Measurements from ENCODE around the gene ANO9.
"Not testable (repeated sequence)": the region's sequence is repeated elsewhere in the genome, so short reads cannot be mapped to it uniquely, and the experiment has no call there.

The ANO9 gene

GRCh38 chr11:413120-414081, 28.4 kb downstream of the ANO9 start:
- DNase-seq = no peak

DNA sequence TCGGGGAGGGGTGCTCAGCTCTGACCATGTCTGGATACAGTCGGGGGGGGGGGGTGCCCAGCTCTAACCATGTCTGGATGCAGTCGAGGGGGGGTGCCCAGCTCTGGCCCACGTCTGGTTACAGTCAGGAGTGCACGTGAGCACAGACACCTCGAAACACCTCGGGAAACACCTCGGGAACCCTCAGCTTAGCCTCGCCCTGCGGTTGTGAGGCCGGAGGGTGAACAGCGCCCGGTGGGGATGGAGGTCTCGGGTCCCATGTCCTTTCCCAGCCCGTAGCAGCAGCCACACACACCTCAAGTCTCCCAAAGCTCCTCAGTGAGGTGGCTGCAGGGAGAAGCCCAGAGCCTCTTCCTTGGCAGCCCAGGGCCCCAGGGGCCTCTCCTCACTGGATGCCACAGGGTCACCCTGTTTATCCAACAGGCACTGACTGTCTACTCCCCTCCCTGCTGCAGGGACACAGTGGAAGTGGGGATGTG, 29.1 kb downstream of the ANO9 start:
- DNase-seq = no peak

DNA sequence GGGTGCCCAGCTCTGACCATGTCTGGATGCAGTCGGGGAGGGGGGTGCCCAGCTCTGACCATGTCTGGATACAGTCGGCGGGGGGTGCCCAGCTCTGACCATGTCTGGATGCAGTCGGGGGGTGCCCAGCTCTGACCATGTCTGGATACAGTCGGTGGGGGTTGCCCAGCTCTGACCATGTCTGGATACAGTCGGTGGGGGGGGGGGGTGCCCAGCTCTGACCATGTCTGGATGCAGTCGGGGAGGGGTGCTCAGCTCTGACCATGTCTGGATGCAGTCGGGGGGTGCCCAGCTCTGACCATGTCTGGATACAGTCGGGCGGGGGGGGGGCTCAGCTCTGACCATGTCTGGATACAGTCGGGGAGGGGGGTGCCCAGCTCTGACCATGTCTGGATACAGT, 30.3 kb downstream of the ANO9 start:
- DNase-seq = not testable (repeated sequence)

GRCh38 chr11:410711-411110, 31.1 kb downstream of the ANO9 start:
- not testable (repeated sequence) for DNase-seq

DNA sequence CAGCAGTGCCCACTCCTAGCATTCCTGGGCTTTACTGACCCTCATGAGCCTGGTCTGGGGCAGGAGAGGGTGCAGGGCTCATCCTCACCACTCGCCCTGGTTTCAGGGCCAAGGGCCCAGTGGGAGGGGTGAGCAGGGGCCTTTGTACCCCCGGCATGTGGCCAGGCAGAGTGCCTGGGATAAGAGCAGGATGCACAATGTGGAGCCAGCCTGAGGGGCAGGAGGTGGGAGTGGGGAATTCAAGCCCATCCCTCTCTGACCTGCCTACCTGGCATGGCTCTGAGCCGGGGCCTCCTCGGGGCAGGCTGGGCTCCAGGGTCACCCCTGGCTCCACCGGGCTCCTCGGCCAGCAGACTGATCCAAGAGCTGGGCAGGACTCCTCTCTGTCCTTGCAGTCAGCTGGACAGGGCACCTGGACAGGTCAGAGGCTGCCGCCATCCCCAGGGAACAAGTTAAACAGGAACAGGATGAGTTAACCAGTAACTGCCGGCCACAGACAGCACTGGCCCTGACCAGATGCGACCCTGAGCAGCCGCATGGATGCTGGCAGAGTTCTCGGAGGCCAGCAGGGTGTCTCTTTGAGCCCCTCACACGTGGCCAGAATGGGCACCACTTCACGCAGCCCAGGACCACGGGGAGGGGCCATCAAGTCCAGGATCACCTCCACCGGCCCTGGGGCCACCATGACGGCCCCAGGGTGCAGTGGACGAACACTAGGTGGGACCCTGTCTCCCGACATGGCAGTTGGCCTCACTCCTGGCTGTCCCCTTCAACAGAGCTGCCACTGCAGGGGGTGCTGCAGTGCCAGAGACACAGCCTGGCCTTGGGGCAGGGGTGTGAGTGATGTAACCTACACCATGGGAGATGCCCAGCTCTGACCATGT, 32.0 kb downstream of the ANO9 start:
- DNase-seq = no peak

- no peak for DNase-seq
These were observed 32.7 kb downstream of the ANO9 start for GRCh38 chr11:409008-409599.

DNA sequence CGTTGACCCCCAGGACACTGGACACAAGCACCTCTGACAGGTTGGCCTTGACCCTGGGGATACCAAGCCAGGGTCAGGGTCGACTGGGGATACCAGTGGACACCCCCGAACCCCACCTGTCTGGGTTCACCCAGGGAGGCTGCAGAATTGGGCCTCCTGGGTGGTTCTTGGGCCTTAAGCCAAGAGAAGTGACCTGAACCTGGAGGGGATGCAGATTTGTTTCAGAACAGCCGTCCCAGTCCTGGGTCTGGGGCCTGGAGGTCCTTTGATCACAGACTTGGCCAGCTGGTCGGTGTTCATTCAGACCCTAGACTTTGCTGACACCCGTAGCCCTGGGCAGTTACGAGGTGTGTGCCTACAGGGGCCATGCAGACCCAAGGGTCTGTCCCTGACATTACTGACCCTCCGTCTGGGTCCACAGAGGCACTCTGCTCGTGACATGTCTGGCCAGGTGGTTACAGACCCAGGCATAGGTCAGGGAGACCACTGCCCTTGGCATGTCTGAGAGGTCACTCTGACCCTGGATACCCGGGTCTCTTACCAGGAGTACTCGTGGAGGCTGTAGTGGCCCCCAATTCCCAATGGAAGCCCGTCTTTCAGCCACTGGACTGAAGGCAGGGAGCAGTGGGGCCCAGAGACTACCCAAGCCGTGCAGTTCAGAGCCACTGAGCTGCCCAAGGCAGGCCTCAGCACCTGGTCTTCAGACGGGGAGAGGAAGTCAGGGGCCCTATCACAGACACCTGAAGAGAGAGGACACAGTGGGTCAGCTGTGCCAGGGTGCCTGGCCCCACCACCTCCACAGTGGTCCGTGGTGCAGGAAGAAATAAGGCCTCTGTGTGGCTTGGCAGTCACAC, 33.4 kb downstream of the ANO9 start:
- no peak for DNase-seq

DNA sequence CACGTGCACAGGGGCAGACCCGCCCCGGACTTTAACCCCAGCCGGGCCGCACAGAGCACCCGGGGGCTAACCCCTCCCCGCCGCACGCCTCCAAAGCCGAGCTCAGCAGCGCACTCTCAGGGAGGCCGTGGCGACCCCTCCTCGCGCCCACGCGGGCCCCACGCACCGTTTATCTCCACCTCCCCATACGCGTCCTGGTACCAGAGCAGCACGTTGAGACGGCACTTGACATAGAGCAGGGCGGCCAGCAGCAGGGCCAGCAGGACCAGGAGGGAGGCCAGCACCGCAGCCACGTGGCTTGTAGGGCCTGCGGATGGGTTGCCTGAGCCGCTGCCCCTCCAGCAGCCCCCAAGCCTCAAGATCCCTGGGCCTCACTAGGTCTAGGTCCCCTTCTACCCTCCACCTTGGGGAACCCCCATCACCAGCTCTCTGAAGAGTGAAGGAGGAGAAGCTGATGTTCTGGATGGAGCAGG, 34.1 kb downstream of the ANO9 start:
- no peak for DNase-seq

GRCh38 chr11:406796-407650, 34.8 kb downstream of the ANO9 start:
- no peak for DNase-seq

GRCh38 chr11:405954-406795, 35.6 kb downstream of the ANO9 start:
- DNase-seq = no peak

DNA sequence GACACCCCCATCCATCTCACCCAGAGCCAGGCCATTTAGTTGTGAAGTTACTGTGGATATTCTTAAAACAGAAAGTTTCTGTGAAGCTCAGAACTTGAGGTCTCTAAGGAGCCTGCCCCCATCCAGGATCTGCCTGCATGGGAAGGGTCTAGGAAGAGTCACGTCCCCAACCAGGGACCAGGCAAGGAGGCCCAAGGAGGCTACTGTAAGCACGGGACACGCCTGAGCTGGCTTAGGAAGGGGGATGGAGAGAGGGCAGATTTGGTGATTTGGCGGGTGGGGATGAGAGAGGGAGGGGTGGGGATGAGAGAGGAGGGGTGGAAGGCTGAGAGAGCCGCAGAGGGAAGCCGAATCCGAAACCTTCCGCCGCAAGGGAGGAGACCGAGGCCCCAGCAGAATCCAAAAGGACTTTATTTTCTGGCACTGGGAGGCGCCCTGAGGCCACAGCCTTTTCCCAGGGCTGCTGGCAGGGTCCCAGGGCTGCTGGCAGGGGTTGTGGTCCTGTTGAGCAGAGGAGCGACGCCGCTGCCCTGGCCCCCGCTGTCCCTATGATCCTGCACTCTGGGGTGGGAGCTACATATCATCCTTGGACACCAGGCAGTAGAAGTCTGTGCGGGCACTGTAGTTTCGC, 36.4 kb downstream of the ANO9 start:
- no peak for DNase-seq

DNA sequence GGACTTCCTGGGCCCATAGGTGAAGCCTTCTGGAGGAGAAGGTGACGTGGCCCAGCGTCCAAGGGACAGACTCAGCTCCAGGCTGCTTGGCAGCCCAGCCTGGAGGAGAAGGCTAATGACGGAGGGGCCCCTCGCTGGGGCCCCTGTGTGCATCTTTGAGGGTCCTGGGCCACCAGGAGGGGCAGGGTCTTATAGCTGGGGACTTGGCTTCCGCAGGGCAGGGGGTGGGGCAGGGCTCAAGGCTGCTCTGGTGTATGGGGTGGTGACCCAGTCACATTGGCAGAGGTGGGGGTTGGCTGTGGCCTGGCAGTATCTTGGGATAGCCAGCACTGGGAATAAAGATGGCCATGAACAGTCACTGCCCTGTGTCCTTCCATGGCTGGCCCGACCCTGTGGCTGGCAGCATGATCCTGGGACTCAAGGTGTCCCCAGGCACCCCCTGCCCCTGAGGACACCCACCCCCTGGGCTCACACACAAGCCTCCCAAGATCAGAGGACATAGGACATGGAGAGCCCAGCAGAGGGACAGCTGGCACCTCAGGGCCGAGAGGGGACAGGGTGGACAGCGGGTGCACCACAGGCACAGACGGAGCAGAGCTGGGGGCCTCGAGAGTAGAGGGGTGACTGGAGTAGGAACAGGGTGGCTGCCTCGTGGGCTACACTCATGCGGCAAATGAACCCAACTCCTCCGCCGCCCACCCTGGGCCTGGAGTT, 37.1 kb downstream of the ANO9 start:
- no peak for DNase-seq

- no peak for DNase-seq
These were observed 37.9 kb downstream of the ANO9 start for GRCh38 chr11:403761-404431.

- DNase-seq = no peak
These were observed 38.6 kb downstream of the ANO9 start for GRCh38 chr11:403021-403760.

- DNase-seq = not testable (repeated sequence)
These were observed 40.6 kb downstream of the ANO9 start for GRCh38 chr11:401196-401595.

GRCh38 chr11:400241-400689, 41.5 kb downstream of the ANO9 start:
- no peak for DNase-seq

- DNase-seq = no peak
These were observed 42.0 kb downstream of the ANO9 start for GRCh38 chr11:399731-400211.
